ENCODE measurements around the gene RASA1. TPM values are rescaled to one million over a fixed set of nuclear protein-coding genes. Genes with fewer than 3 reads are reported as not detected.

The RASA1 gene
- total and polyA plus RNA-seq, 4 donors: 8.3 to 54.0 (median 20.6) TPM

GRCh38 chr5:87233143-87233542 is 34.5 kb upstream of the RASA1 start:
- H3K4me3 ChIP-seq: no peak overlapping the region
- H3K36me3 ChIP-seq (ENCODE audit: control insufficient read depth in 4 of 4, insufficient read depth in 4 of 4, low read length in 4 of 4): no peaks in the 10 kb centered on the region
- no peak for TF ChIP-seq CTCF (IDR thresholded peaks at IDR 0.05; ENCODE audit: control extremely low read depth, extremely low read depth)
- no peak for DNase-seq
- H3K9ac ChIP-seq (ENCODE audit: insufficient read depth in 1 of 2, low read length in 2 of 2): no peak overlapping the region
- WGBS, 2 donors: 90 to 93% methylated on average over 2 of the region's 2 CpGs
- no peaks in the 10 kb centered on the region for H3K9me3 ChIP-seq (ENCODE audit: control insufficient read depth in 4 of 4, insufficient read depth in 3 of 4, low read length in 3 of 4)
- H3K27me3 ChIP-seq (ENCODE audit: control insufficient read depth in 3 of 3, insufficient read depth in 3 of 3, low read length in 2 of 3): no peaks in the 10 kb centered on the region
- no peak overlapping the region for H3K27ac ChIP-seq (ENCODE audit: low read depth in 1 of 2, low read length in 1 of 2)
- no peaks in the 10 kb centered on the region for H3K4me1 ChIP-seq (ENCODE audit: control insufficient read depth in 5 of 5, insufficient read depth in 5 of 5, low read length in 5 of 5)
- ATAC-seq (ENCODE audit: insufficient read depth, low FRiP score): no peak

- H3K4me1 ChIP-seq (ENCODE audit: control insufficient read depth in 5 of 5, insufficient read depth in 5 of 5, low read length in 5 of 5): no peaks in the 10 kb centered on the region
- H3K9ac ChIP-seq (ENCODE audit: insufficient read depth in 1 of 2, low read length in 2 of 2): no peak overlapping the region
- DNase-seq (no peak), ATAC-seq (ENCODE audit: insufficient read depth, low FRiP score) (no peak)
- H3K4me3 ChIP-seq: no peak overlapping the region
- 88 to 94% methylated on average over 2 of the region's 2 CpGs for WGBS, 2 donors
- no peak for TF ChIP-seq CTCF (IDR thresholded peaks at IDR 0.05; ENCODE audit: control extremely low read depth, extremely low read depth)
- no peaks in the 10 kb centered on the region for H3K27me3 ChIP-seq (ENCODE audit: control insufficient read depth in 3 of 3, insufficient read depth in 3 of 3, low read length in 2 of 3)
- no peaks in the 10 kb centered on the region for H3K9me3 ChIP-seq (ENCODE audit: control insufficient read depth in 4 of 4, insufficient read depth in 3 of 4, low read length in 3 of 4)
- no peak overlapping the region for H3K27ac ChIP-seq (ENCODE audit: low read depth in 1 of 2, low read length in 1 of 2)
- no peaks in the 10 kb centered on the region for H3K36me3 ChIP-seq (ENCODE audit: control insufficient read depth in 4 of 4, insufficient read depth in 4 of 4, low read length in 4 of 4)
These were observed 26.1 kb upstream of the RASA1 start for GRCh38 chr5:87241555-87241954.

DNA sequence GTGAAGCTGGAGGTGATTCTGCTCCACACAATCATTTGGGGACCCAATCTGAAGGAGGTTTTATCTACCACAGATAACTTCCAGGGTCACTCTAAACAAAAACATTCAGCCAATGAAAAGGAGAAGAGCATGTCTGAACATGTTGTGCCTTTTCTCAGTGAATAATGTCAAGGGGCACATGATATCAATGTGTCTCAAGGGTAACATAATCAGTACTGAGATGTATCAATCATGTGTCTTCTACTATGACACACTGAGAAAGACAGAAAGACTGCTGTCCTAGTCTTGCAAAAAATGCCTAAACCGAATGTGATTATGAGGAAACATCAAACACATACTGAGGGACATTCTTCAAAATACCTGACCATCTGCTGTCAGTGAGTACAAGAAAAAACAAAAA is 25.4 kb upstream of the RASA1 start:
- no peaks in the 10 kb centered on the region for H3K27me3 ChIP-seq (ENCODE audit: control insufficient read depth in 3 of 3, insufficient read depth in 3 of 3, low read length in 2 of 3)
- H3K9me3 ChIP-seq (ENCODE audit: control insufficient read depth in 4 of 4, insufficient read depth in 3 of 4, low read length in 3 of 4): no peaks in the 10 kb centered on the region
- H3K9ac ChIP-seq (ENCODE audit: insufficient read depth in 1 of 2, low read length in 2 of 2): no peak overlapping the region
- WGBS, 2 donors: 66 to 70% methylated on average over 1 of the region's 1 CpG
- DNase-seq (no peak), ATAC-seq (ENCODE audit: insufficient read depth, low FRiP score) (no peak)
- H3K36me3 ChIP-seq (ENCODE audit: control insufficient read depth in 4 of 4, insufficient read depth in 4 of 4, low read length in 4 of 4): no peaks in the 10 kb centered on the region
- H3K4me1 ChIP-seq (ENCODE audit: control insufficient read depth in 5 of 5, insufficient read depth in 5 of 5, low read length in 5 of 5): no peaks in the 10 kb centered on the region
- TF ChIP-seq CTCF (IDR thresholded peaks at IDR 0.05; ENCODE audit: control extremely low read depth, extremely low read depth): no peak
- no peak overlapping the region for H3K4me3 ChIP-seq
- no peak overlapping the region for H3K27ac ChIP-seq (ENCODE audit: low read depth in 1 of 2, low read length in 1 of 2)

DNA sequence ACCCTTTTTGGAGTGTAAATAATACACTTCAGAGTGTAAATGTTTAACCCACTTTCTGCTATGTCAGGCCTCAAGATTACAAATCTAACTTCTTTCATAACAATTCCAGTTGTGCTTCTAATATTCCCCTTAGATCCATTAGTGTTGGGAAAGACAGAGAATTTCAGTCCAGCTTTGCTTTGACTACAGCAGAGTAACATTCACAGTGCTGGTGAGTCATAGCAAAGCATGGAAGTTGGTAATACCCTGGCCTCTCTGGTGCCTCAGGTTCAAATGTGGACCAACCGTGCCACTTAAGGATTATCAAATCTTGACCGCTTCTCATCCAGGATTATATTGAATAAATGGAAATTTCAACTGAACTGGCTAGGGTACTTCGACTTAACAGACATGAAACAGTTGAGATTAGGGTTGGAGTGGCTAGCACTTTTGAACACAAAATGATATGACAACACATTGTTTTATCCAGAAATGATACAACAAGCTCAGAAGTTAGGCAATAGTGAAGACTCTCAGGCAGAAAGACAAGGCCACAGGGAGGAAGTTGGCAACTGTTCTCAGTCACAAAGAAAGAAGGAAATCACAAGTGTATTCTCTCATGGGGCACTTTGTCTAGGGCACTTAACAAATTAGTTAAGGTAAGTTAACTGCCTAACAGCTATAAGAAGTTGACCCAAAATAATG is 24.4 kb upstream of the RASA1 start:
- no peak for TF ChIP-seq CTCF (IDR thresholded peaks at IDR 0.05; ENCODE audit: control extremely low read depth, extremely low read depth)
- Histone ChIP-seq H3K9me3 (ENCODE audit: control insufficient read depth in 4 of 4, insufficient read depth in 3 of 4, low read length in 3 of 4) (no peaks in the 10 kb centered on the region), H3K27ac (ENCODE audit: low read depth in 1 of 2, low read length in 1 of 2) (no peak overlapping the region), H3K36me3 (ENCODE audit: control insufficient read depth in 4 of 4, insufficient read depth in 4 of 4, low read length in 4 of 4) (no peaks in the 10 kb centered on the region), H3K4me1 (ENCODE audit: control insufficient read depth in 5 of 5, insufficient read depth in 5 of 5, low read length in 5 of 5) (no peaks in the 10 kb centered on the region), H3K4me3 (no peak overlapping the region), H3K27me3 (ENCODE audit: control insufficient read depth in 3 of 3, insufficient read depth in 3 of 3, low read length in 2 of 3) (no peaks in the 10 kb centered on the region), H3K9ac (ENCODE audit: insufficient read depth in 1 of 2, low read length in 2 of 2) (no peak overlapping the region)
- WGBS, 2 donors: 59 to 65% methylated on average over 3 of the region's 3 CpGs
- ATAC-seq (ENCODE audit: insufficient read depth, low FRiP score): peak; percentile 68
- no peak for DNase-seq

Data from lung (tissue), 12 donors.